Sigmoid colon (tissue), 7 donors: ENCODE results near the gene PTCD1. TPM values are rescaled to one million over a fixed set of nuclear protein-coding genes. Genes with fewer than 3 reads are reported as not detected.
A peak's percentile ranks its signal among the peaks of the same experiment; 100 is the strongest.

Experiments used
- DNase-seq: peaks from one replicate; pipeline ENCODE4 v3.0.0-alpha.2; 2019
- H3K27ac ChIP-seq, 4 donors: fragments of 200-600 bp; sonication (generic); one replicate each; pipeline ENCODE4 v1.5.1; 2016 to 2019; ENCODE audit warnings: mild to moderate bottlenecking in 1 of 4
- H3K27me3 ChIP-seq, 3 donors: fragments of 200-600 bp; sonication (generic); one replicate each; pipeline ENCODE4 v1.5.1; 2019; ENCODE audit warnings: mild to moderate bottlenecking in 1 of 3
- H3K36me3 ChIP-seq, 4 donors: fragments of 200-600 bp; sonication (generic); one replicate each; pipeline ENCODE4 v1.5.1; 2016 to 2019
- H3K4me1 ChIP-seq, 4 donors: fragments of 200-600 bp; sonication (generic); one replicate each; pipeline ENCODE4 v1.5.1; 2017 to 2019
- H3K4me3 ChIP-seq, 4 donors: fragments of 200-600 bp; sonication (generic); one replicate each; pipeline ENCODE4 v1.5.1; 2017 to 2019; ENCODE audit warnings: mild to moderate bottlenecking in 2 of 4, moderate library complexity in 1 of 4
- H3K9me3 ChIP-seq, 4 donors: fragments of 200-600 bp in 3 of 4; sonication (generic) in 3 of 4; one replicate each; pipeline versions ENCODE4 v1.5.1 to v1.6.1; 2013 to 2019
- CTCF ChIP-seq, 4 experiments: fragments of 450-650 bp in 3 of 4; fragments of 200-600 bp in 1 of 4; IDR thresholded peaks; one replicate each; pipeline ENCODE4 v1.5.1; 2016 to 2019; ENCODE audit warnings: antibody characterized with exemption in 4 of 4, mild to moderate bottlenecking in 3 of 4, moderate library complexity in 2 of 4
- EP300 ChIP-seq, 4 donors: sonication (generic); formaldehyde crosslinking; IDR thresholded peaks; one replicate each; pipeline ENCODE4 v1.6.1; 2017; ENCODE audit warnings: antibody characterized with exemption in 4 of 4
- POLR2A ChIP-seq, 2 donors: fragments of 450-650 bp; IDR thresholded peaks; one replicate each; pipeline ENCODE4 v1.6.1; 2016; ENCODE audit warnings: antibody characterized with exemption in 2 of 2, mild to moderate bottlenecking in 2 of 2, moderate library complexity in 2 of 2
- POLR2AphosphoS5 ChIP-seq, 4 donors: sonication (generic); formaldehyde crosslinking; IDR thresholded peaks; one replicate each; pipeline ENCODE4 v1.6.1; 2017; ENCODE audit warnings: antibody characterized with exemption in 4 of 4
- WGBS, 2 donors: extraction: QIAGEN DNeasy Blood & Tissue Kit; methylation state at CpG; one replicate each; pipeline ENCODE4 v1.1.7; 2013; 5-methylcytosine and 5-hydroxymethylcytosine counted together
- intact Hi-C: fragments of 100-400 bp; cut with DNase I; formaldehyde crosslinking; loops from one replicate; pipeline ENCODE4 v1.15.1; 2023
- polyA plus RNA-seq, 3 donors: library from polyadenylated mRNA; stranded (reverse); fragments of 200-250 nt; gene quantifications; one replicate each; pipeline ENCODE4 v1.2.3, GENCODE V29; 2013
- total RNA-seq, 4 donors: library from RNA; depleted of rRNA; stranded (reverse); fragments of >200 nt; gene quantifications; one replicate each; pipeline ENCODE4 v1.1.0, GENCODE V29; 2016
- donor health status: healthy with polysubstance abuse.
- donor health status: Bipolar disorder and iron deficiency.
- donor health status: healthy.

PTCD1 gene
- total and polyA plus RNA-seq, 7 donors: 1.2 to 6.4 (median 5.3) TPM

DNA sequence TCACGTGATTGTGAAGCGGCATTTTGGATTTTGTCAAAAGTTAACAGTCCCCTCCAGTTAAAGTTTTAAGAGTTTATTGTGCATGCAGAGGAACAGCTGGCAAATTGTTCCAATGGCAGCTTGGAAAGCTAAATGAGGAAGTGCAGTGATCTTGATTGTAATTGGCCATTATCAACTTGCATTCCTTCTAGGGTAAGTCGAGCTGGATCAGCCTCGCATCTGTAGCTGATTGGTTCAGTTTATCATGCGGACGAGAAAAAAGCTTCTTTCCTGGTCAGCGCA is 34.7 kb upstream of the PTCD1 start:
- peak overlapping the region; percentile 83 to 94 (median 88) for H3K27ac ChIP-seq
- intact Hi-C loops: loop anchor here (2.0 kb wide), 1 partner anchor 32 kb away; the partner anchor contains the start of gene ZKSCAN5
- no peaks in the 10 kb centered on the region for H3K9me3 ChIP-seq
- DNase-seq: no peak
- peak overlapping the region; percentile 67 to 94 (median 78) for H3K4me3 ChIP-seq
- TF ChIP-seq POLR2A (IDR thresholded peaks at IDR 0.05) (no peak), EP300 (IDR thresholded peaks at IDR 0.05) (no peak), CTCF (IDR thresholded peaks at IDR 0.05) (no peak), POLR2AphosphoS5 (IDR thresholded peaks at IDR 0.05) (no peak)
- peaks cover 0 to 31% (median 10%) of the 10 kb centered on the region in 4 donors for H3K4me1 ChIP-seq
- 1 to 2% methylated on average over 7 of the region's 7 CpGs for WGBS, 2 donors
- H3K27me3 ChIP-seq: no peaks in the 10 kb centered on the region
- no peaks in the 10 kb centered on the region for H3K36me3 ChIP-seq

DNA sequence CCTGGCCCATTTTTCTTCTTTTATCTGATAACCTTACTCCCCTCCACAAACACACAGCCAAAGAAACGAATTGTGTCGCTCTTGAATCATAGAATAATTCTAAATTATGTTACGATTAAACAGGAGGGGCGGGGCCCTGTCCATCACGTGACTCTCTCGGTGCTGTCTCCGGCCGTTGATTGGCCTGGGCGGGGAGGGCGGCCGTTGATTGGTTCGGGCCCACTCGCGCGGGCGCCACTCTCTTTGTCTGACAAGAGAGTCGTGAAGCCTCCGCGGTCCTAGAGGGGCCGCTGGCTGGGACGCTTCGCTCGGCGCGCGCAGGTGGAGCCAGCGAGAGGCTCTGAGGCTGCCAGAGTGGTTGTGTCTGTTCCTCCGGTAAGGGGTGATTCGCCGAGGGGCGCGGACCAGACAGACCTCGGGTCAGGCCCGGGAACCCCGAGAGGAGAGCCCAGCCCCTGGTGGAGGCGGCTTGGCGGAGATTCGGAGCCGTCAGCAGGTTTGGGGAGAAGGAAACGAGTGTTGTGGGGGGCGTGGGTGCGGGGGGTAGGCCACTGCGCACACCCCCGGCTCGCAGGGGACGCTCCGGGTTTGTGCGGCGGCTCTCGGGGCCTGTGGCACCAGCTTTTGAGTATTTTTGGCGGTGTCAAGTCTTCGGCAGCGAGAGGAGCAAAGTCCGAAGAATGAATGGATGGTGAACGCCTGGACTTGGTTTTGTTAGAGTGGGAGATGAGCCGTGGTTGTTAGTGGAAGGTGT is 34.1 kb upstream of the PTCD1 start, which contains the start of gene ZNF789:
Gene ZNF789 (plus strand): TSS at position 330 of the 754 bp plus-strand sequence. CDS start 3,567 bp downstream, outside the sequence.
- Histone ChIP-seq H3K9me3 (no peaks in the 10 kb centered on the region), H3K36me3 (no peaks in the 10 kb centered on the region), H3K27ac (peak within 1 kb of the TSS; percentile 83 to 94 (median 88)), H3K4me3 (peak within 1 kb of the TSS; percentile 67 to 94 (median 78)), H3K27me3 (no peaks in the 10 kb centered on the region), H3K4me1 (peaks cover 0 to 26% (median 10%) of the 10 kb centered on the region in 4 donors)
- intact Hi-C loops: loop anchor here (2.0 kb wide), 1 partner anchor 32 kb away; the partner anchor contains the start of gene ZKSCAN5
- peak; percentile 99 for DNase-seq
- WGBS, 2 donors: 1% methylated on average over 56 of the region's 56 CpGs
- TF ChIP-seq POLR2A (IDR thresholded peaks at IDR 0.05): peak in 1 of 2 donors; percentile 26
- no peak for TF ChIP-seq CTCF (IDR thresholded peaks at IDR 0.05)
- TF ChIP-seq POLR2AphosphoS5 (IDR thresholded peaks at IDR 0.05): peak; percentile 16 to 74 (median 57)
- no peak for TF ChIP-seq EP300 (IDR thresholded peaks at IDR 0.05)

DNA sequence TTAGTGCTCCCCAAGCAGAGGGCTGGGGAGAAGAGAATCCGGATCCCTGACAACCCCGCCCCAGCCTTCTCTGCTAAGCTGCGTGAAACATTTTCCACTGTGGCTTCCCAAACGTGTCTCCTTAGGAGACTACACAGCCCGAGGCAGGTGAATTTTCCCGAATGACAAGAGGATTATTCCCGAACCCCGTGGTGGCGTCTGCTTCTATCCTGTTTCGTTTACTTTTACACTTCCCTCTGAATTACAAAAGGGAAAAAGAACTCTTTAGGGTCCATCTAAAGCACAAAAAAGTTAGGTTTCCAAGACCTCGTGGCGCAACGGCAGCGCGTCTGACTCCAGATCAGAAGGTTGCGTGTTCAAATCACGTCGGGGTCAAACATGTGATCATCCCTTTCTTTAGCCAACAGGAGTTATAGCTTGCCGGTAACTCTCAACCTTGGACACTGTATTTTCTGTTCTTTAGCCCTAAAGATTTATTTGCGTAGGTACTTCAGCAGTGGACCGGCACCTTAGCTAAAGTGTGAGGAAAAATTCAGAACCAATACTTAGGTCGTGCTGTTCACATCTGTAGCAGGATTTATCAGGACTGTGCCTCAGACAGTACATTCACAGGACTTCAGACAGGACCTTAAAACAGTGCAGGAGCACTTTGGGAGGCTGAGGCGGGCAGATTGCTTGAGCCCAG is 30.9 kb upstream of the PTCD1 start:
- Histone ChIP-seq H3K36me3 (no peaks in the 10 kb centered on the region), H3K27me3 (no peaks in the 10 kb centered on the region), H3K4me1 (peaks cover 0 to 33% (median 26%) of the 10 kb centered on the region in 4 donors), H3K4me3 (no peak overlapping the region), H3K9me3 (no peaks in the 10 kb centered on the region), H3K27ac (peak overlapping the region in 2 of 4 donors; percentile 5 to 18)
- TF ChIP-seq POLR2A (IDR thresholded peaks at IDR 0.05) (no peak), CTCF (IDR thresholded peaks at IDR 0.05) (no peak), EP300 (IDR thresholded peaks at IDR 0.05) (no peak), POLR2AphosphoS5 (IDR thresholded peaks at IDR 0.05) (no peak)
- WGBS, 2 donors: 52 to 66% methylated on average over 23 of the region's 23 CpGs
- intact Hi-C loops: no loop called here
- DNase-seq: no peak

DNA sequence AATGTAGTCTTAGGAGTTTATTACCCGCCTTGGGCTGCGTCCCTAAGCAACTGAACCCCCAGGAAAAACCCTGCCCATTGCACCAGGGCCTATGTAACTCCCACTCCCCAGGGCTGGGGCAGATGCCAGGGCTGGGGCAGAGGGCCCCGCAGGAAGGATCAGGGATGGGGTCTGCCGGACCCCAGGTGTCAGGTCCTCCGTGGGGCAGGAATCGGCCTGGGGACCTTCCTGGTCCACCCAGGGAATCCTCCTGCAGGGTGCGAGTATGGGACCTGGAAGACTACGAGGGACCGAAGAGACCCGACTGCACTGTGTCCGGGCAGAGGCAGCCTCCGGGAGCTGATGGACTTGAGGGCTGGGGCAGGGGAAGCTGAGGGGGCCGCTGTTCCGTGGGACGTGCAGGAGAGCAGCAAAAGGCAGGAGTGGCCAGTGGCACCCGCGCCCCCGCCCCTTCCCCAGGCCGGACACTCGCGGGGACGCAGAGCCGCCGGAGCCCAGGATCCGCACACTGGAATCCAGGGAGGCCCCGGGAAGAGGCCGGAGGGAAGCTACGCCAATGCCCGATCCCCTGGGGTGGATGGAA is 29.8 kb upstream of the PTCD1 start:
- TF ChIP-seq EP300 (IDR thresholded peaks at IDR 0.05) (no peak), POLR2AphosphoS5 (IDR thresholded peaks at IDR 0.05) (no peak)
- Histone ChIP-seq H3K9me3 (no peaks in the 10 kb centered on the region), H3K36me3 (peaks cover 0 to 3% (median 0%) of the 10 kb centered on the region in 4 donors), H3K27me3 (no peaks in the 10 kb centered on the region), H3K4me1 (peaks cover 0 to 36% (median 29%) of the 10 kb centered on the region in 4 donors), H3K27ac (no peak overlapping the region), H3K4me3 (no peak overlapping the region)
- WGBS, 2 donors: 90 to 92% methylated on average over 29 of the region's 29 CpGs
- no peak for DNase-seq
- intact Hi-C loops: no loop called here

DNA sequence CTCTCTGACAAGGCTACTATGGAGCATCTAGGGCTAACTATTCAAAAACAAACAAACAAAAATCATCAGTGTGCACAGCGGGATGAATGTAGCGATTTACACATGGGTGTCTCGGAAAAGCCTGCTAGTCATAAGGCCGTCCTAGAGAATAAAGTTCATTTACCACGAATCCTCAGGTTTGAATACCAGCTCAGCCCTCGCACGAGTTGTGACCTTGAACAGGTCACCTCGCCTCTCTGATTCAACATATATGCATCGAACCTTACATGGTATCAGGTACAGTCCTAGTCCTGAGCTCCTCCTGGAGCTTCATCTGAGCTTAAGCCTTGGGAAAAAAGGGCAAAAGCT is 26.8 kb upstream of the PTCD1 start:
- Histone ChIP-seq H3K9me3 (no peaks in the 10 kb centered on the region), H3K27ac (peak overlapping the region; percentile 83 to 92 (median 90)), H3K4me1 (peaks cover 0 to 53% (median 40%) of the 10 kb centered on the region in 4 donors), H3K27me3 (no peaks in the 10 kb centered on the region), H3K36me3 (peaks cover 0 to 9% (median 0%) of the 10 kb centered on the region in 4 donors), H3K4me3 (peak overlapping the region; percentile 66 to 95 (median 83))
- TF ChIP-seq POLR2AphosphoS5 (IDR thresholded peaks at IDR 0.05) (no peak), POLR2A (IDR thresholded peaks at IDR 0.05) (no peak), CTCF (IDR thresholded peaks at IDR 0.05) (no peak)
- intact Hi-C loops: no loop called here
- DNase-seq: no peak
- WGBS, 2 donors: 1 to 5% methylated on average over 9 of the region's 9 CpGs
